ENCODE results near the gene ZNF282.

GRCh38 chr7:149223761-149224160 is 28.4 kb downstream of the ZNF282 start:
- TF ChIP-seq POLR2A (IDR thresholded peaks at IDR 0.05; ENCODE audit: low read length) (no peak), GATA1 (IDR thresholded peaks at IDR 0.05; ENCODE audit: low read depth, low read length) (no peak)
